HepG2 (cell line): ENCODE results near the gene CRY1. TPM values are rescaled to one million over a fixed set of nuclear protein-coding genes. Genes with fewer than 3 reads are reported as not detected.
A peak's percentile ranks its signal among the peaks of the same experiment; 100 is the strongest.

ENCODE experiments used
- CEBPZ ChIP-seq: IDR thresholded peaks from 2 replicates; pipeline ENCODE4 v1.6.1; 2012; ENCODE audit warnings: low read length, improper control_type of control experiment
- NR2F6 ChIP-seq, 2 experiments: IDR thresholded peaks; 2 replicates each; pipeline ENCODE4 v1.6.1; 2016; ENCODE audit warnings: antibody characterized with exemption in 1 of 2, mild to moderate bottlenecking in 1 of 2
- SUZ12 ChIP-seq: fragments of 150-350 bp; IDR thresholded peaks from 2 replicates; pipeline ENCODE4 v1.6.1; 2014; ENCODE audit warnings: low read depth, low read length
- TBL1XR1 ChIP-seq: fragments of 150-350 bp; IDR thresholded peaks from 2 replicates; pipeline ENCODE4 v1.6.1; 2014; ENCODE audit warnings: borderline replicate concordance, low read length; ENCODE audit not compliant: partially characterized antibody
- ZNF30 ChIP-seq: sonication (generic); formaldehyde crosslinking; IDR thresholded peaks from 2 replicates; pipeline ENCODE4 v1.5.0; 2020; ENCODE audit warnings: mild to moderate bottlenecking, missing genetic modification reagents
- ZNF446 ChIP-seq: sonication (generic); formaldehyde crosslinking; IDR thresholded peaks from 2 replicates; pipeline ENCODE4 v1.5.0; 2020; ENCODE audit warnings: mild to moderate bottlenecking, missing genetic modification reagents
- ZNF781 ChIP-seq: sonication (generic); formaldehyde crosslinking; IDR thresholded peaks from 2 replicates; pipeline ENCODE4 v1.5.1; 2020; ENCODE audit warnings: borderline replicate concordance, mild to moderate bottlenecking, missing genetic modification reagents; ENCODE audit errors: not compliant biosample characterization
- polyA plus RNA-seq, 8 experiments: library from polyadenylated mRNA; depleted of rRNA in 3 of 8; stranded (reverse) in 7 of 8; unstranded in 1 of 8; fragments of >200 nt; fragmentation: Illumina TruSeq in 4 of 8; extraction: Trizol in 4 of 8; gene quantifications; 2 replicates each; pipeline versions ENCODE4 v1.2.1 to v1.2.3, GENCODE V29; 2011 to 2016; ENCODE audit warnings: low read depth in 4 of 8, missing spikeins in 1 of 8, mixed read lengths in 1 of 8; ENCODE audit not compliant: insufficient read depth in 1 of 8
- total RNA-seq, 5 experiments: library from RNA; depleted of rRNA; stranded (reverse); fragments of >200 nt; fragmentation: Illumina TruSeq; extraction: Trizol; gene quantifications; 2 replicates each; pipeline ENCODE4 v1.2.3, GENCODE V29; 2016; ENCODE audit warnings: low read depth in 1 of 5
- TF ChIP-seq, protein P1 (sequence below): IDR thresholded peaks from 2 replicates; pipeline ENCODE4 v1.6.1; 2016; ENCODE audit warnings: low read depth, missing genetic modification reagents, missing compliant biosample characterization
- TF ChIP-seq, protein P2 (sequence below): sonication (generic); formaldehyde crosslinking; IDR thresholded peaks from 2 replicates; pipeline ENCODE4 v1.5.0; 2020; ENCODE audit warnings: missing genetic modification reagents
- TF ChIP-seq, protein P3 (sequence below): sonication (generic); formaldehyde crosslinking; IDR thresholded peaks from 2 replicates; pipeline ENCODE4 v1.9.0; 2021; ENCODE audit warnings: missing genetic modification reagents, borderline replicate concordance
- TF ChIP-seq, protein P4 (sequence below), 2 experiments: sonication (generic) in 1 of 2; formaldehyde crosslinking in 1 of 2; IDR thresholded peaks; 2 replicates each; pipeline versions ENCODE4 v1.4.0 to v1.6.1; 2016 to 2020; ENCODE audit warnings: borderline replicate concordance in 1 of 2, low read depth in 1 of 2, mild to moderate bottlenecking in 1 of 2, missing genetic modification reagents in 1 of 2

CRY1 gene
- total and polyA plus RNA-seq, 2 of the 13 experiments (the other 11 are each of a cell fraction or from before 2014, with no cell fraction given) = 11.4 to 13.9 TPM

GRCh38 chr12:106974511-106974910, 118.8 kb downstream of the CRY1 start (continued):
- no peak for TF ChIP-seq TBL1XR1
- TF ChIP-seq NR2F6 (IDR thresholded peaks at IDR 0.05) = no peak
- peak; percentile 36; the same call in 1 of the 2 replicates for TF ChIP-seq NR2F6 (CRISPR knock-in tag; IDR thresholded peaks at IDR 0.05)
- TF ChIP-seq SUZ12 = no peak
- no peak for TF ChIP-seq CEBPZ
- TF ChIP-seq ZNF446 (CRISPR knock-in tag) = no peak
- TF ChIP-seq, protein P1, sequence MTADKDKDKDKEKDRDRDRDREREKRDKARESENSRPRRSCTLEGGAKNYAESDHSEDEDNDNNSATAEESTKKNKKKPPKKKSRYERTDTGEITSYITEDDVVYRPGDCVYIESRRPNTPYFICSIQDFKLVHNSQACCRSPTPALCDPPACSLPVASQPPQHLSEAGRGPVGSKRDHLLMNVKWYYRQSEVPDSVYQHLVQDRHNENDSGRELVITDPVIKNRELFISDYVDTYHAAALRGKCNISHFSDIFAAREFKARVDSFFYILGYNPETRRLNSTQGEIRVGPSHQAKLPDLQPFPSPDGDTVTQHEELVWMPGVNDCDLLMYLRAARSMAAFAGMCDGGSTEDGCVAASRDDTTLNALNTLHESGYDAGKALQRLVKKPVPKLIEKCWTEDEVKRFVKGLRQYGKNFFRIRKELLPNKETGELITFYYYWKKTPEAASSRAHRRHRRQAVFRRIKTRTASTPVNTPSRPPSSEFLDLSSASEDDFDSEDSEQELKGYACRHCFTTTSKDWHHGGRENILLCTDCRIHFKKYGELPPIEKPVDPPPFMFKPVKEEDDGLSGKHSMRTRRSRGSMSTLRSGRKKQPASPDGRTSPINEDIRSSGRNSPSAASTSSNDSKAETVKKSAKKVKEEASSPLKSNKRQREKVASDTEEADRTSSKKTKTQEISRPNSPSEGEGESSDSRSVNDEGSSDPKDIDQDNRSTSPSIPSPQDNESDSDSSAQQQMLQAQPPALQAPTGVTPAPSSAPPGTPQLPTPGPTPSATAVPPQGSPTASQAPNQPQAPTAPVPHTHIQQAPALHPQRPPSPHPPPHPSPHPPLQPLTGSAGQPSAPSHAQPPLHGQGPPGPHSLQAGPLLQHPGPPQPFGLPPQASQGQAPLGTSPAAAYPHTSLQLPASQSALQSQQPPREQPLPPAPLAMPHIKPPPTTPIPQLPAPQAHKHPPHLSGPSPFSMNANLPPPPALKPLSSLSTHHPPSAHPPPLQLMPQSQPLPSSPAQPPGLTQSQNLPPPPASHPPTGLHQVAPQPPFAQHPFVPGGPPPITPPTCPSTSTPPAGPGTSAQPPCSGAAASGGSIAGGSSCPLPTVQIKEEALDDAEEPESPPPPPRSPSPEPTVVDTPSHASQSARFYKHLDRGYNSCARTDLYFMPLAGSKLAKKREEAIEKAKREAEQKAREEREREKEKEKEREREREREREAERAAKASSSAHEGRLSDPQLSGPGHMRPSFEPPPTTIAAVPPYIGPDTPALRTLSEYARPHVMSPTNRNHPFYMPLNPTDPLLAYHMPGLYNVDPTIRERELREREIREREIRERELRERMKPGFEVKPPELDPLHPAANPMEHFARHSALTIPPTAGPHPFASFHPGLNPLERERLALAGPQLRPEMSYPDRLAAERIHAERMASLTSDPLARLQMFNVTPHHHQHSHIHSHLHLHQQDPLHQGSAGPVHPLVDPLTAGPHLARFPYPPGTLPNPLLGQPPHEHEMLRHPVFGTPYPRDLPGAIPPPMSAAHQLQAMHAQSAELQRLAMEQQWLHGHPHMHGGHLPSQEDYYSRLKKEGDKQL (CRISPR knock-in tag) = no peak
- TF ChIP-seq, protein P2, sequence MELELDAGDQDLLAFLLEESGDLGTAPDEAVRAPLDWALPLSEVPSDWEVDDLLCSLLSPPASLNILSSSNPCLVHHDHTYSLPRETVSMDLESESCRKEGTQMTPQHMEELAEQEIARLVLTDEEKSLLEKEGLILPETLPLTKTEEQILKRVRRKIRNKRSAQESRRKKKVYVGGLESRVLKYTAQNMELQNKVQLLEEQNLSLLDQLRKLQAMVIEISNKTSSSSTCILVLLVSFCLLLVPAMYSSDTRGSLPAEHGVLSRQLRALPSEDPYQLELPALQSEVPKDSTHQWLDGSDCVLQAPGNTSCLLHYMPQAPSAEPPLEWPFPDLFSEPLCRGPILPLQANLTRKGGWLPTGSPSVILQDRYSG = no peak
- no peak for TF ChIP-seq ZNF781
- TF ChIP-seq, protein P3, sequence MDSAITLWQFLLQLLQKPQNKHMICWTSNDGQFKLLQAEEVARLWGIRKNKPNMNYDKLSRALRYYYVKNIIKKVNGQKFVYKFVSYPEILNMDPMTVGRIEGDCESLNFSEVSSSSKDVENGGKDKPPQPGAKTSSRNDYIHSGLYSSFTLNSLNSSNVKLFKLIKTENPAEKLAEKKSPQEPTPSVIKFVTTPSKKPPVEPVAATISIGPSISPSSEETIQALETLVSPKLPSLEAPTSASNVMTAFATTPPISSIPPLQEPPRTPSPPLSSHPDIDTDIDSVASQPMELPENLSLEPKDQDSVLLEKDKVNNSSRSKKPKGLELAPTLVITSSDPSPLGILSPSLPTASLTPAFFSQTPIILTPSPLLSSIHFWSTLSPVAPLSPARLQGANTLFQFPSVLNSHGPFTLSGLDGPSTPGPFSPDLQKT = no peak
- no peak for TF ChIP-seq ZNF30 (CRISPR knock-in tag)
- TF ChIP-seq, protein P4, sequence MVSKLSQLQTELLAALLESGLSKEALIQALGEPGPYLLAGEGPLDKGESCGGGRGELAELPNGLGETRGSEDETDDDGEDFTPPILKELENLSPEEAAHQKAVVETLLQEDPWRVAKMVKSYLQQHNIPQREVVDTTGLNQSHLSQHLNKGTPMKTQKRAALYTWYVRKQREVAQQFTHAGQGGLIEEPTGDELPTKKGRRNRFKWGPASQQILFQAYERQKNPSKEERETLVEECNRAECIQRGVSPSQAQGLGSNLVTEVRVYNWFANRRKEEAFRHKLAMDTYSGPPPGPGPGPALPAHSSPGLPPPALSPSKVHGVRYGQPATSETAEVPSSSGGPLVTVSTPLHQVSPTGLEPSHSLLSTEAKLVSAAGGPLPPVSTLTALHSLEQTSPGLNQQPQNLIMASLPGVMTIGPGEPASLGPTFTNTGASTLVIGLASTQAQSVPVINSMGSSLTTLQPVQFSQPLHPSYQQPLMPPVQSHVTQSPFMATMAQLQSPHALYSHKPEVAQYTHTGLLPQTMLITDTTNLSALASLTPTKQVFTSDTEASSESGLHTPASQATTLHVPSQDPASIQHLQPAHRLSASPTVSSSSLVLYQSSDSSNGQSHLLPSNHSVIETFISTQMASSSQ (IDR thresholded peaks at IDR 0.05; ENCODE audit: low read depth) = peak; percentile 46; the same call in 1 of the 2 replicates
- TF ChIP-seq, protein P4 (CRISPR knock-in tag; IDR thresholded peaks at IDR 0.05; ENCODE audit: borderline replicate concordance) = peak; percentile 39; the same call in 1 of the 2 replicates
